Karpas-422 (cell line): Measurements from ENCODE around the gene MRPL45. TPM values are rescaled to one million over a fixed set of nuclear protein-coding genes. Genes with fewer than 3 reads are reported as not detected.

Experiments used
- DNase-seq: peaks from one replicate; pipeline ENCODE4 v3.0.0-alpha.2; 2015
- H2AFZ ChIP-seq: fragments of 200-600 bp; sonication (generic); 2 replicates; pipeline ENCODE4 v1.6.1; 2014; ENCODE audit warnings: antibody characterized with exemption, low read length, mixed read lengths
- H3K27ac ChIP-seq: fragments of 200-600 bp; sonication (generic); 2 replicates; pipeline ENCODE4 v1.5.1; 2014; ENCODE audit warnings: mild to moderate bottlenecking, low read length, moderate library complexity
- H3K27me3 ChIP-seq: fragments of 200-600 bp; sonication (generic); 2 replicates; pipeline ENCODE4 v1.6.1; 2014; ENCODE audit warnings: low read length, mixed read lengths
- H3K36me3 ChIP-seq: fragments of 200-600 bp; sonication (generic); 2 replicates; pipeline ENCODE4 v1.6.1; 2014; ENCODE audit warnings: low read length, mixed read lengths; ENCODE audit not compliant: insufficient read depth
- H3K4me1 ChIP-seq: fragments of 200-600 bp; sonication (generic); 2 replicates; pipeline ENCODE4 v1.6.1; 2014; ENCODE audit warnings: mild to moderate bottlenecking, low read length, mixed read lengths
- H3K4me2 ChIP-seq: fragments of 200-600 bp; sonication (generic); 2 replicates; pipeline ENCODE4 v1.6.1; 2014; ENCODE audit warnings: low read length, low read depth, mild to moderate bottlenecking; ENCODE audit not compliant: poor library complexity, severe bottlenecking
- H3K4me3 ChIP-seq: fragments of 200-600 bp; sonication (generic); 2 replicates; pipeline ENCODE4 v1.5.1; 2014; ENCODE audit warnings: mild to moderate bottlenecking, antibody characterized with exemption, low read length, mixed read lengths
- H3K79me2 ChIP-seq: fragments of 200-600 bp; sonication (generic); 2 replicates; pipeline ENCODE4 v1.6.1; 2014; ENCODE audit warnings: mild to moderate bottlenecking, low read length, mixed read lengths
- H3K9ac ChIP-seq: fragments of 200-600 bp; sonication (generic); 2 replicates; pipeline ENCODE4 v1.6.0; 2014; ENCODE audit warnings: low read length
- H3K9me2 ChIP-seq: fragments of 200-600 bp; sonication (generic), shearing (Covaris generic); replicated peaks from 2 replicates; pipeline ENCODE4 v1.6.0; 2014; ENCODE audit warnings: mild to moderate bottlenecking, low read length, moderate library complexity; ENCODE audit not compliant: insufficient read depth
- H3K9me3 ChIP-seq: fragments of 300-700, 200-600 bp; sonication (generic); 2 replicates; pipeline ENCODE4 v1.6.1; 2014; ENCODE audit warnings: low read length, mixed read lengths
- H4K20me1 ChIP-seq: fragments of 200-600 bp; sonication (generic); 2 replicates; pipeline ENCODE4 v1.6.1; 2014; ENCODE audit warnings: mild to moderate bottlenecking, antibody characterized with exemption, low read length, low read depth; ENCODE audit not compliant: insufficient read depth
- total RNA-seq: library from RNA; depleted of rRNA; stranded (reverse); fragments of >200 nt; shearing (Covaris generic); gene quantifications from 2 replicates; pipeline ENCODE4 v1.2.3, GENCODE V29; 2014; ENCODE audit warnings: low replicate concordance; rRNA removed

Gene MRPL45
- total RNA-seq, 1 experiment from 2014 or later = 42.0 TPM

- Histone ChIP-seq H3K79me2 (peaks cover 45% of the 10 kb centered on the region), H3K4me1 (peaks cover 7% of the 10 kb centered on the region), H3K27me3 (no peaks in the 10 kb centered on the region), H2AFZ (no peak overlapping the region), H4K20me1 (0 out of 2 replicates have a peak, but pooled peaks cover 5% of the 10 kb centered on the region), H3K4me2 (no peak overlapping the region), H3K9ac (no peak overlapping the region), H3K27ac (no peak overlapping the region), H3K36me3 (peaks cover 11% of the 10 kb centered on the region; the same call in 1 of the 2 replicates), H3K9me2 (no peaks in the 10 kb centered on the region), H3K9me3 (no peaks in the 10 kb centered on the region), H3K4me3 (no peak overlapping the region)
- no peak for DNase-seq
Measured at GRCh38 chr17:38363016-38363415, 66.0 kb downstream of the MRPL45 start.

GRCh38 chr17:38364741-38365140, 67.8 kb downstream of the MRPL45 start:
- Histone ChIP-seq H3K4me2 (no peak overlapping the region), H3K36me3 (peaks cover 18% of the 10 kb centered on the region; the same call in 1 of the 2 replicates)
- DNase-seq = no peak

GRCh38 chr17:38369124-38369886, 72.3 kb downstream of the MRPL45 start:
- peaks cover 3% of the 10 kb centered on the region for H3K4me1 ChIP-seq
- H2AFZ ChIP-seq = no peak overlapping the region
- no peak overlapping the region for H3K27ac ChIP-seq
- H3K9me2 ChIP-seq = no peaks in the 10 kb centered on the region
- no peaks in the 10 kb centered on the region for H3K9me3 ChIP-seq
- no peak overlapping the region for H3K4me3 ChIP-seq
- peaks cover 32% of the 10 kb centered on the region for H3K36me3 ChIP-seq
- H3K9ac ChIP-seq = no peak overlapping the region
- H3K79me2 ChIP-seq = peaks cover 5% of the 10 kb centered on the region
- no peaks in the 10 kb centered on the region for H3K27me3 ChIP-seq
- no peaks in the 10 kb centered on the region for H4K20me1 ChIP-seq
- no peak overlapping the region for H3K4me2 ChIP-seq
- DNase-seq = no peak

More at GRCh38 chr17:38364741-38365140, 67.8 kb downstream of the MRPL45 start:
- Histone ChIP-seq H3K27me3 (no peaks in the 10 kb centered on the region), H2AFZ (no peak overlapping the region), H3K9me2 (no peaks in the 10 kb centered on the region), H3K9ac (no peak overlapping the region), H3K79me2 (peaks cover 30% of the 10 kb centered on the region), H3K4me1 (peaks cover 5% of the 10 kb centered on the region), H3K27ac (no peak overlapping the region), H3K4me3 (no peak overlapping the region), H3K9me3 (no peaks in the 10 kb centered on the region), H4K20me1 (0 out of 2 replicates have a peak, but pooled peaks cover 5% of the 10 kb centered on the region)

Other genes starting within 250 kb of the MRPL45 start
- not detected in 2 replicates for gene TBC1D3C, start 228.5 kb upstream of the MRPL45 start, total RNA-seq
- gene TBC1D3E, start 169.2 kb upstream of the MRPL45 start, total RNA-seq = not detected in 2 replicates
- 2.1 and 2.8 TPM in 2 replicates for gene TBC1D3, start 104.6 kb upstream of the MRPL45 start, total RNA-seq
- 0.04 and 0.22 TPM in 2 replicates for gene GPR179, start 46.8 kb downstream of the MRPL45 start, total RNA-seq
- gene SOCS7, start 54.7 kb downstream of the MRPL45 start, total RNA-seq = 26.5 and 33.8 TPM in 2 replicates
- 0.04 and 0.54 TPM in 2 replicates for gene ARHGAP23, start 131.3 kb downstream of the MRPL45 start, total RNA-seq